ENCODE measurements around the gene STMN3.
"Not testable (repeated sequence)": the region's sequence is repeated elsewhere in the genome, so short reads cannot be mapped to it uniquely, and the experiment has no call there.

The STMN3 gene

GRCh38 chr20:63612276-63612931, 40.8 kb downstream of the STMN3 start:
- no peak for DNase-seq (ENCODE audit: low read depth)

GRCh38 chr20:63611646-63612045, 41.6 kb downstream of the STMN3 start:
- no peak for DNase-seq (ENCODE audit: low read depth)

GRCh38 chr20:63610581-63611435, 42.4 kb downstream of the STMN3 start:
- no peak for DNase-seq (ENCODE audit: low read depth)

- no peak for DNase-seq (ENCODE audit: low read depth)
Measured at GRCh38 chr20:63606686-63607085, 46.5 kb downstream of the STMN3 start.

GRCh38 chr20:63602321-63602720, 50.9 kb downstream of the STMN3 start:
- no peak for DNase-seq (ENCODE audit: low read depth)

DNA sequence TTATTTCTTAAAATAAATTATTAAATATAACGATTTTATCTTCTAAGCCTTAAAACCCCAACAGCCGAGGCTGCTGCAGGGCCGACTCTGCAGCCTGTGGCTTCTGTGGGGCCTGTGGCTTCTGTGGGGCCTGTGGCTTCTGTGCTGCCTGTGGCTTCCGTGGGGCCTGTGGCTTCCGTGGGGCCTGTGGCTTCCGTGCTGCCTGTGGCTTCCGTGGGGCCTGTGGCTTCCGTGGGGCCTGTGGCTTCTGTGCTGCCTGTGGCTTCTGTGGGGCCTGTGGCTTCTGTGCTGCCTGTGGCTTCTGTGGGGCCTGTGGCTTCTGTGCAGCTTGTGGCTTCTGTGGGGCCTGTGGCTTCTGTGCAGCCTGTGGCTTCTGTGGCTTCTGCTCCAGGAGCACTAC, 51.5 kb downstream of the STMN3 start:
- not testable (repeated sequence) for DNase-seq (ENCODE audit: low read depth)

DNA sequence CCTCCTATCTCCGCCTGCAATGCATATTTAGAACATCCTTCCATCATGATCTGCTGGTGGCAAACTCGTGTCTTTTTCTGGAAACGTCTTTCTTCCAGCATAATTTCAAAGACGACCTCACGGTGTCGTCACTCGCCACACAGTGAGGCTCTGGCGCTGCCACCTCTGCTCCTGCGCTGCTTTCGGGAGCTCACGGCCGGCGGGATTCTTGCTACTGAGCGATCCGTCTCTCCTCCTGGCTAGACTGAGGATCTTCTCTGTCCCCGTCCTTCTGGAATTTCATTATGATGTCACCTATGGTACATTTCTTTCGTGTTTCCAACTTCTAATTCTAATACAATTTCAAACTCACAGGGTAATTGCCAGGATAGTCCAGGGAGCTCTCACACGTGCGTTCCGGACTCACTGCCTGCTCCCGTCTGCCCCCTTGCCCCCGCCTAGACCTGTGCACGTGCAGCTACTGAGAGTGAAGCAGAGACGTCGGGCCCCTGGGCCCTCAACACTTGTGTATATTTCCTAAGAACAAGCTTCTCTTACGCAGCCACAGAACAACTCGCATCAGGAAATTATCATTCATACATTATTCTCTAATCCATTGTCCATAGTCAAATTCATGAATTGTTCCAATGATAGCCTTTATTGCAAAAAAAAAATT, 53.7 kb downstream of the STMN3 start:
- no peak for DNase-seq (ENCODE audit: low read depth)

DNA sequence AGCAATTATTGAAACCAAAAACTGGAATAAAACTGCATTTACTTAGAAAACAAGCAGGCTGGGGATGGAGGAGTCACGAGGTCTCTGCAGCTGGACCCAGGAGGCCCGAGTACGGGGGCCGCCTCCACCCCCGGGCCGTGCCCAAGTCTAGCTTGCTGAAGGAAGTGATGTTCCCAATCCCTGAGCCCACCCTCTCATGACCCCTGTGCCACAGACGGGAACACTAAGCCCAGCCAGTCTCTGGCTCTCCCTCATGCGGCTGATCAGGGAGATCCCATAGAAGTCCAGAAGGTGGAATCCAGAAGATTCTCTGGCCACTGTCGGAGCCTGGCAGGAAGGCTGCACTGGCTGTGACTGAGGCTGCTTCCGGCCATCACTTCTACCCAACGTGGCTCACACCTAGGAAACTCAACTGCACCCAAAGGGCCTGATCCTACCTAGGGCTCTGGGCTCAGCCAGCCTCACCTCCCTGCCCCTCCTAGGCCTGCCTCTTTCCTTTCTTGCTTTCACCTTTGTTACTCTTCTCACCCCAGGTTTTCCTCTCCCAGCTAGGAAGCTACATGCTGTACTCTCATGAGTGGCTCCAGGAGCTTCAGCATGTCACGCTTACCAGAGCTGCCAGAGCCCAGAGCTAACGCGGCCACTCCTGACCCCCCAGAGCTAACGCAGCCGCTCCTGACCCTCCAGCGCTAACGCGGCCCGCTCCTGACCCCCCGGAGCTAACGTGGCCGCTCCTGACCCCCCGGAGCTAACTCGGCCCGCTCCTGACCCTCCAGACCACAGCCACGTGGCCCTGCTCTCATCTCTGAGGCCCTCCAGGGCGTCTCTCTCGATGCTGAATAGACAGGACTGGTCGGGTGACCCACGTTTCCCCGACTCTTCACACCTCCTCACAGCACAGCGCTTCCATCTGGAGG, 54.5 kb downstream of the STMN3 start:
- DNase-seq (ENCODE audit: low read depth): no peak

DNA sequence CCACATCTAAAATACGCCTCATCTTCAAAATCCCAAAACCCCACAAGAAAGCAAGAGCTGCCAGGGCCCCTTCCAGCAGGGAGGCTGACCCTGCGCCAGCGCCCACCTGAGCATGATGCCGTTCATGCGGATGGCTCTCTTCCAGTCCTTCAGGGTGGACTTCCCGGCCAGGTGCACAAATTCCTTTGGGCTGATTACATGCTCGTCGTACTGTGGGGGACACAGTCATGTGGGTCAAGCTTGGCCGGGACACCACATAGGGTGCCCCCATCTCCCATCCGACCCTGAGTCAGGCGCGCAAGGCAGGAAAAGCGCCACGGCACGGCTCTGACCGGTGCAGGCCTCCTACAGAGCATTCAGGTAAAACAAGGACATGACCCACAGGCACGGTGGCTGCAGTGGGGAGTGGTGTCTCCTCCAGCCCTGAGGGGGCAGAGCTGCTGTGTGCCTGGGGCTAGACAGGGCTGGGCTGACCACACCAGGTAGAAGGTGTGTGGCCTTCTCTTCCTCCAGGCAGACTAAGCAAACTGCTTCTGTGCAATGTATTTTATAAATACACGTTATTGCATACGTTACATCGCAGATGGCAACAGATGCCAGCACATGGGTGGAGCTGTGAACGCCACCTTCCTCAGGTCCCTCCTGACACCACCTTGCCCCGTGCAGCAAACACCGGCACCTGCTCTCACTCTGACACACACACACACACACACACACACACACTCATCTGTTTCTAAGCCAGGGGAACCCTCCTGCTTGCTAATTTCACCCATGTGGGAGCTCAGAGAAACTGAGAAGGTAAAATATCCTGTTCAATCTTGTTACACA, 55.4 kb downstream of the STMN3 start:
- DNase-seq (ENCODE audit: low read depth): no peak

- DNase-seq (ENCODE audit: low read depth): no peak
Measured at GRCh38 chr20:63596423-63596822, 56.8 kb downstream of the STMN3 start.

GRCh38 chr20:63595416-63596127, 57.7 kb downstream of the STMN3 start:
- DNase-seq (ENCODE audit: low read depth): no peak

DNA sequence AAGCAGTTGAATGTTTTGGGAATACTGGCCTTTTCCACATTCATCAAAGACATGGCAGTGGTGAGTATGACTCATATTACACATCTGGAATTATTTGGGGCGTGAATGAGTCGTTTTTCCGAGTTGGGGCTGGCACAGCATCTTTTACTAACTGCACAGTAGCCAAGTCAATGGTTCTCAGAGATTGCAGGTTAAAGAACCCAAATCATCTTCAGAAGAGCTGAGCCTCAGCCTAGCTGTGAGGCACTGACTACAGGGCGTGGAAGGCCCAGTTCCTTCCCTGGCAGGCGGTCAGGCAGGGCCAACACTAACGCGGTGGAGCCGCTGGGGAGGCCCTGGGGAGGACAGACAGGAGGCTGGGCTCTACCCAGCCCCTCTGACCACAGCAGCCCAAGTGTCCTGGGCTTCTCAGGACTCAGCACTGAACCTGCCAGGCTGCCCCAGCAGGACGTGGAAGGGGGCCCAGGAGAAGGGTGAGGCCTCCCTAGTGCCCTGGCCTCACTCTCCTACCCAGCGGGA, 59.1 kb downstream of the STMN3 start:
- no peak for DNase-seq (ENCODE audit: low read depth)

GRCh38 chr20:63592661-63593060, 60.6 kb downstream of the STMN3 start:
- DNase-seq (ENCODE audit: low read depth): no peak

GRCh38 chr20:63591786-63592355, 61.4 kb downstream of the STMN3 start:
- no peak for DNase-seq (ENCODE audit: low read depth)

GRCh38 chr20:63591147-63591533, 62.1 kb downstream of the STMN3 start:
- no peak for DNase-seq (ENCODE audit: low read depth)

DNA sequence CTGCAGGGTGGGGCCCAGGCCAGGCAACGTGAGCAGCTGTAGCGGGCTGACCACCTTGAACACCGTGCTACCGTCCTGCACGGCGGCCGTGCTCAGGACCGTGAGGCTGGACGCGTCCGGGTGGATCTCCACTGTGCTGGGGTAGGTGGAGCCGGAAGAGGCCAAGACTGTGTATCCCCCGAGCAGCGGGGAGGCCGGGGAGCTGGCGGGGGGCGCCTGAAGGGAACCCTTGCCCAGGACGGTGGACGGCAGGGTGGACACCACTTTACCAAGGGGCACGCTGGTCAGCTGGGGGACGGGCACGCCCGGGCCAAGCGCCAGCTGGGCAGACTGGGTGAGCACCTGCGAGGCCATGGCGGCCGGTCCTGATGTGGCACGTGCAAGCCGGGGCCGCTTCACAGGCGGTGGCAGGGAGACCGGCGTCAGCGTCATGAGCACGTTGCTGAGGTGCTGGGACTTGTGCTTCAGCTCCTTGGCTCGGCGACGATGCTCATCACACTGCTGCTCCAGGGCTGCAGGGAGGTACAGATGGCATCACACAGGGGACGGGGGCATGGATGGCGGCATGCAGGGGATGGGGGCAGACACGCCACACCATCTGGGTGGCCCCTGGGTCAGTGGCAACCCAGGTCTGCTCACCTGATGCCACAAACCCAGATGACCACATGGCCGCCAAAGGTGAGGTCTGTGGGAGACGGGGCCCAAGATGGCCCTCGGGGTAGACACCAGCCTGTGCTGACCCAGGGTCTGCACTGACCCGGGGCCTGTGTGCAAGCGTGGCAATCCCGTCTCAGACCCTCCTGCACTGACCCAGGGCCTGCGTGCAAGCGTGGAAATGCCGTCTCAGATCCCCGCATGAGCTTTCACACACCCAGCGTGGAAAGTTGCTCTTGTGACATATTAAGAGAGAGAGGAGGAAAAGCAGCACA, 62.7 kb downstream of the STMN3 start:
- no peak for DNase-seq (ENCODE audit: low read depth)

All from activated T-cell treated with anti-CD3 and anti-CD28 coated beads for 48 hours (primary cell).